SK-N-SH (cell line): ENCODE results near the gene C1QTNF4. TPM values are rescaled to one million over a fixed set of nuclear protein-coding genes. Genes with fewer than 3 reads are reported as not detected.
"Not testable (repeated sequence)": the region's sequence is repeated elsewhere in the genome, so short reads cannot be mapped to it uniquely, and the experiment has no call there.

Experiments used
- CTCF ChIA-PET: fragments of 300-600, 350-600 bp; formaldehyde crosslinking; extraction: SDS; loops from one replicate; lab custom pipeline; 2021; lab: Yijun Ruan, JAX
- POLR2A ChIA-PET: fragments of 350-600 bp; sonication (Branson Sonifier 250); formaldehyde crosslinking; extraction: SDS; loops from one replicate; lab custom pipeline; 2020; ENCODE audit warnings: antibody characterized with exemption, inconsistent platforms; lab: Yijun Ruan, JAX
- DNase-seq: peaks from one replicate; pipeline ENCODE4 v3.0.0; 2012
- H2AFZ ChIP-seq: fragments of 200-600 bp; sonication (generic); 2 replicates; pipeline ENCODE4 v1.8.1; 2016; ENCODE audit warnings: antibody characterized with exemption, mild to moderate bottlenecking, low read depth
- H3F3A ChIP-seq: fragments of 200-600 bp; sonication (generic); replicated peaks from 2 replicates; pipeline ENCODE3; 2016; ENCODE audit warnings: antibody characterized with exemption, mild to moderate bottlenecking; ENCODE audit not compliant: insufficient read depth
- H3K27ac ChIP-seq, 2 experiments: fragments of 200-500 bp in 1 of 2; fragments of 200-600 bp in 1 of 2; sonication (Bioruptor generic) in 1 of 2; sonication (generic), shearing (Covaris generic) in 1 of 2; 2 replicates each; pipeline versions ENCODE4 v1.5.1 to v1.6.1; 2014 to 2016; ENCODE audit warnings: low read depth in 2 of 2, inconsistent platforms in 1 of 2, low read length in 1 of 2, mild to moderate bottlenecking in 1 of 2, mixed read lengths in 1 of 2
- H3K27me3 ChIP-seq: fragments of 200-600 bp; sonication (generic), shearing (Covaris generic); 2 replicates; pipeline ENCODE4 v1.6.1; 2016; ENCODE audit warnings: mixed run types; ENCODE audit not compliant: insufficient read depth
- H3K36me3 ChIP-seq, 2 experiments: fragments of 200-500 bp in 1 of 2; fragments of 200-600 bp in 1 of 2; sonication (Bioruptor generic) in 1 of 2; sonication (generic) in 1 of 2; replicated peaks in 1 of 2; 2 replicates each; pipeline versions ENCODE3 to v1.5.1; 2014 to 2016; ENCODE audit warnings: low read length in 1 of 2, mild to moderate bottlenecking in 1 of 2; ENCODE audit not compliant: insufficient read depth in 2 of 2, control insufficient read depth in 1 of 2
- H3K4me1 ChIP-seq, 2 experiments: fragments of 200-500 bp in 1 of 2; fragments of 200-600 bp in 1 of 2; sonication (Bioruptor generic) in 1 of 2; sonication (generic), shearing (Covaris generic) in 1 of 2; 2 replicates each; pipeline versions ENCODE4 v1.5.1 to v1.6.1; 2014 to 2016; ENCODE audit warnings: low read depth in 1 of 2, low read length in 1 of 2, mixed run types in 1 of 2; ENCODE audit not compliant: insufficient read depth in 2 of 2, control insufficient read depth in 1 of 2
- H3K4me2 ChIP-seq: fragments of 200-600 bp; sonication (generic), shearing (Covaris generic); 2 replicates; pipeline ENCODE4 v1.6.1; 2017; ENCODE audit warnings: mixed run types
- H3K4me3 ChIP-seq, 2 experiments: fragments of 200-500 bp in 1 of 2; fragments of 200-600 bp in 1 of 2; sonication (Bioruptor generic) in 1 of 2; sonication (generic), shearing (Covaris generic) in 1 of 2; 2 replicates each; pipeline versions ENCODE4 v1.5.1 to v1.8.1; 2014 to 2016; ENCODE audit warnings: low read depth in 2 of 2, inconsistent platforms in 1 of 2, low read length in 1 of 2, mild to moderate bottlenecking in 1 of 2, mixed read lengths in 1 of 2, moderate library complexity in 1 of 2
- H3K79me2 ChIP-seq: fragments of 200-600 bp; sonication (generic); 2 replicates; pipeline ENCODE4 v1.8.1; 2017; ENCODE audit warnings: mild to moderate bottlenecking; ENCODE audit not compliant: insufficient read depth
- H3K9ac ChIP-seq: fragments of 200-600 bp; sonication (generic); 2 replicates; pipeline ENCODE4 v1.6.1; 2017; ENCODE audit warnings: mixed run types
- H3K9me2 ChIP-seq: fragments of 200-600 bp; sonication (generic); 2 replicates; pipeline ENCODE4 v1.6.1; 2017; ENCODE audit warnings: mixed run types
- H3K9me3 ChIP-seq: fragments of 200-600 bp; sonication (generic); 2 replicates; pipeline ENCODE4 v1.6.1; 2017; ENCODE audit warnings: mixed run types, mild to moderate bottlenecking, moderate library complexity
- H4K20me1 ChIP-seq: fragments of 200-600 bp; sonication (generic); 2 replicates; pipeline ENCODE4 v1.6.1; 2017; ENCODE audit warnings: mild to moderate bottlenecking, mixed run types; ENCODE audit not compliant: insufficient read depth
- FOSL2 ChIP-seq: IDR thresholded peaks from 2 replicates; pipeline ENCODE4 v1.4.0; 2012; ENCODE audit warnings: low read depth, mild to moderate bottlenecking, moderate library complexity, borderline replicate concordance
- FOXJ3 ChIP-seq: sonication (generic); formaldehyde crosslinking; IDR thresholded peaks from 2 replicates; pipeline ENCODE4 v1.5.1; 2020; ENCODE audit warnings: mild to moderate bottlenecking, missing genetic modification reagents
- MXI1 ChIP-seq: IDR thresholded peaks from 2 replicates; pipeline ENCODE4 v1.6.1; 2012; ENCODE audit warnings: mild to moderate bottlenecking, low read depth, low read length, improper control_type of control experiment
- NFIC ChIP-seq: IDR thresholded peaks from 2 replicates; pipeline ENCODE4 v1.4.0; 2012; ENCODE audit warnings: borderline replicate concordance
- WGBS: methylation state at CpG from one replicate; pipeline ENCODE4 v1.1.6; 2017; ENCODE audit warnings: low lambda C conversion rate; 5-methylcytosine and 5-hydroxymethylcytosine counted together
- polyA plus RNA-seq, 3 experiments: library from polyadenylated mRNA; depleted of rRNA; stranded (reverse); fragments of >200 nt; gene quantifications; 2 replicates each; pipeline ENCODE4 v1.2.3, GENCODE V29; 2012
- TF ChIP-seq, protein P1 (sequence below): IDR thresholded peaks from 2 replicates; pipeline ENCODE4 v1.4.0; 2012; ENCODE audit warnings: low read depth, borderline replicate concordance
- TF ChIP-seq, protein P2 (sequence below): fragments of 200-600 bp; sonication (generic); IDR thresholded peaks from 2 replicates; pipeline ENCODE4 v1.6.1; 2017; ENCODE audit warnings: antibody characterized with exemption, mild to moderate bottlenecking, moderate library complexity
- TF ChIP-seq, protein P3 (sequence below): IDR thresholded peaks from 2 replicates; pipeline ENCODE4 v1.6.1; 2012; ENCODE audit warnings: mild to moderate bottlenecking, low read depth, low read length, moderate library complexity

Gene C1QTNF4
- polyA plus RNA-seq, 1 of the 3 experiments (the other 2 are of a cell fraction) = 0.08 TPM

DNA sequence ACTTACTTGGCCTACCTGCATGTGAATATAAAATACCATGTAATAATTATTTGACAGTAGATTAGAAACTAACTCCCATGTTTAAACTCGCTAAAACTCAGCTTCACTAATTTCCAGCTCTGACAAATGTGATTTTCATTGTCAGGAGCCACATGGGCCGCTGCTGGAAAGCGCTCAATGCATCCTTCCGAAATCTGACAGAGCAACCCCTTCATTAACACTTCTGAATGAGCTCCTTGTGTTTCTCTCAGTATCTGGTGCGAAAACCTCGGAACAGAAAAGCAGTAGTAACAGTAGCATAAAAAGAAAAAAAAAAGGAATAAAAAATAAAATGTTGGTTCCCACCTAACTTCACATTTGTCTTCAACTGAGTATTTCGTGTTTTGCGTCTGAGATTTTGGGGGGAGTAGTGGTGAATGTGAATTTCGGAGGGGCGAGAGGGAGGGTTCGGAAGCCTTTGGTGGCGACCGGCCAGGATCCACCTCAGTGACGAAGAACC is 47.4 kb upstream of the C1QTNF4 start:
- H2AFZ ChIP-seq = peak overlapping the region; percentile 95
- H3K36me3 ChIP-seq = peaks cover 13 to 23% of the 10 kb centered on the region in 2 experiments
- peak overlapping the region; percentile 76 to 99 for H3K4me3 ChIP-seq
- H3K79me2 ChIP-seq = peaks cover 39% of the 10 kb centered on the region
- peak overlapping the region; percentile 83 for H3K4me2 ChIP-seq
- H3K9ac ChIP-seq = peak overlapping the region; percentile 95
- H3K4me1 ChIP-seq = peaks cover 0 to 19% of the 10 kb centered on the region in 2 experiments; a peak in 3 of 4 replicates
- H4K20me1 ChIP-seq = no peaks in the 10 kb centered on the region
- peak; percentile 23 for DNase-seq
- no peaks in the 10 kb centered on the region for H3F3A ChIP-seq
- H3K27ac ChIP-seq = peak overlapping the region; percentile 85 to 86
- ChIA-PET CTCF (no interaction called here), POLR2A (no interaction called here)
- TF ChIP-seq MXI1 (peak; percentile 86), FOXJ3 (no peak)
- H3K9me2 ChIP-seq = no peaks in the 10 kb centered on the region
- WGBS = 6% methylated on average over 13 of the region's 14 CpGs
- no peaks in the 10 kb centered on the region for H3K9me3 ChIP-seq
- H3K27me3 ChIP-seq = no peaks in the 10 kb centered on the region

DNA sequence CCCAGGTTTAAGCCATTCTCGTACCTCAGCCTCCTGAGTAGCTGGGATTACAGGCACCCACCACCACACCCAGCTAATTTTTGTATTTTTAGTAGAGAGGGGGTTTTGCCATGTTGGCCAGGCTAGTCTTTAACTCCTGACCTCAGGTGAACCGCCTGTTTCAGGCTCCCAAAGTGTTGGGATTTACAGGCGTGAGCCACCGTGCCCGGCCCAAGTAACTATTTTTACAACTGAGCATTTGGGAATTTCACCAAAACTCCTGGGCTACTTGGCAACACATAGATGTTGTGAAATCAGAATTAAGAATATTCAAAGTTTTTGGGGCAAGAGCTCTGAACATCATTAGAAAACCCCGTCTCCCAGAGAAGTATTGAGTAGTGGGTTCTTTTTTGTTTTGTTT is 46.3 kb upstream of the C1QTNF4 start:
- H2AFZ ChIP-seq, DNase-seq, H3K27me3 ChIP-seq, H3K9me2 ChIP-seq, H3K27ac ChIP-seq, POLR2A ChIA-PET, CTCF ChIA-PET, H4K20me1 ChIP-seq, H3K9me3 ChIP-seq, H3F3A ChIP-seq, H3K9ac ChIP-seq: not testable (repeated sequence)
- Histone ChIP-seq H3K4me1 (peaks cover 0 to 19% of the 10 kb centered on the region in 2 experiments; a peak in 3 of 4 replicates), H3K79me2 (peaks cover 39% of the 10 kb centered on the region), H3K36me3 (peaks cover 13 to 29% of the 10 kb centered on the region in 2 experiments), H3K4me3 (peak overlapping the region in 1 of 2 experiments; percentile 99; a peak in 1 of 4 replicates), H3K4me2 (peak overlapping the region; percentile 83; the same call in 1 of the 2 replicates)
- WGBS = 97% methylated on average over 6 of the region's 6 CpGs

DNA sequence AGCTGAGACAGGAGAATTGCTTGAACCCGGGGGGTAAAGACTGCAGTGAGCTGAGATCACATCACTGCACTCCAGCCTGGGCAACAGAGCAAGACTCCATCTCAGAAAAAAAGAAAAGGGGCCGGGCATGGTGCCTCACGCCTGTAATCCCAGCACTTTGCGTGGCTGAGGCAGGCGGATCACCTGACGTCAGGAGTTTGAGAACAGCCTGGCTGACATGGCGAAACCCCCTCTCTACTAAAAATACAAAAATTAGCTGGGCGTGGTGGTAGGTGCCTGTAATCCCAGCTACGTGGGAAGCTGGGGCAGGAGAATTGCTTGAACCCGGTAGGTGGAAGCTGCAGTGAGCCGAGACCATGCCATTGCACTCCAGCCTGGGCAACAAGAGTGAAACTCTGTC is 42.1 kb upstream of the C1QTNF4 start:
- peaks cover 30% of the 10 kb centered on the region for H3K79me2 ChIP-seq
- H3K4me3 ChIP-seq, H3K9me2 ChIP-seq, H3K27me3 ChIP-seq, H4K20me1 ChIP-seq, H2AFZ ChIP-seq, DNase-seq, H3F3A ChIP-seq, H3K4me2 ChIP-seq, H3K4me1 ChIP-seq, CTCF ChIA-PET, H3K9ac ChIP-seq, POLR2A ChIA-PET, H3K9me3 ChIP-seq, H3K27ac ChIP-seq: not testable (repeated sequence)
- 94% methylated on average over 11 of the region's 11 CpGs for WGBS
- peaks cover 27 to 60% of the 10 kb centered on the region in 2 experiments for H3K36me3 ChIP-seq

DNA sequence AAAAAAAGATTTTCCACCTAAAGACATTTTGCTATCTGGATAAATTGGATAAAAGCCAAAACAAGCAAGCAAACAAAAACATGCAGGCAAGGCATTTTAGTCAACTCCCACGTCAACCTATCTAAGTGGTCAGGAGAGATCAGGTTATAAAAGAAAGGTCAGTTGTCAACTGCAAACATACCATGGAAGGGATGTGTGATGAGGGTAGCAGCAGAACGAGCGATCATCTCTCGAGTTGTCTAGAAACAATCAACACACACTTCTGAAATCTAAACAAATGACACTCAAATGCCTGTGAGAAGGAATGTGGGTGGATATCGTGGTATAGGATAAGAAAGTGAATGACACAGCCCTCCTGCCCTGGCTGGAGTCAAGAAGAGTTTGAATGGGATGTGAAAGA is 37.3 kb upstream of the C1QTNF4 start:
- Histone ChIP-seq H3K36me3 (peaks cover 48 to 81% of the 10 kb centered on the region in 2 experiments), H3K4me1 (no peaks in the 10 kb centered on the region), H3K4me3 (no peak overlapping the region), H2AFZ (no peak overlapping the region), H3F3A (peaks cover 7% of the 10 kb centered on the region), H3K9me2 (no peaks in the 10 kb centered on the region), H3K9me3 (no peaks in the 10 kb centered on the region), H3K27ac (peak overlapping the region in 1 of 2 experiments; percentile 12; a peak in 2 of 4 replicates), H3K79me2 (no peaks in the 10 kb centered on the region), H3K9ac (no peak overlapping the region), H4K20me1 (no peaks in the 10 kb centered on the region), H3K4me2 (no peak overlapping the region), H3K27me3 (no peaks in the 10 kb centered on the region)
- CTCF ChIA-PET = interaction anchor here (1.6 kb wide), 1 partner anchor 14 kb away, joined by 5 read pairs; no protein-coding TSS in a partner anchor
- POLR2A ChIA-PET = no interaction called here
- WGBS = 81% methylated on average over 5 of the region's 5 CpGs
- DNase-seq = no peak
- TF ChIP-seq FOSL2 = no peak
- TF ChIP-seq, protein P1, sequence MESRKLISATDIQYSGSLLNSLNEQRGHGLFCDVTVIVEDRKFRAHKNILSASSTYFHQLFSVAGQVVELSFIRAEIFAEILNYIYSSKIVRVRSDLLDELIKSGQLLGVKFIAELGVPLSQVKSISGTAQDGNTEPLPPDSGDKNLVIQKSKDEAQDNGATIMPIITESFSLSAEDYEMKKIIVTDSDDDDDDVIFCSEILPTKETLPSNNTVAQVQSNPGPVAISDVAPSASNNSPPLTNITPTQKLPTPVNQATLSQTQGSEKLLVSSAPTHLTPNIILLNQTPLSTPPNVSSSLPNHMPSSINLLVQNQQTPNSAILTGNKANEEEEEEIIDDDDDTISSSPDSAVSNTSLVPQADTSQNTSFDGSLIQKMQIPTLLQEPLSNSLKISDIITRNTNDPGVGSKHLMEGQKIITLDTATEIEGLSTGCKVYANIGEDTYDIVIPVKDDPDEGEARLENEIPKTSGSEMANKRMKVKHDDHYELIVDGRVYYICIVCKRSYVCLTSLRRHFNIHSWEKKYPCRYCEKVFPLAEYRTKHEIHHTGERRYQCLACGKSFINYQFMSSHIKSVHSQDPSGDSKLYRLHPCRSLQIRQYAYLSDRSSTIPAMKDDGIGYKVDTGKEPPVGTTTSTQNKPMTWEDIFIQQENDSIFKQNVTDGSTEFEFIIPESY = no peak
- TF ChIP-seq NFIC = no peak
- TF ChIP-seq, protein P2, sequence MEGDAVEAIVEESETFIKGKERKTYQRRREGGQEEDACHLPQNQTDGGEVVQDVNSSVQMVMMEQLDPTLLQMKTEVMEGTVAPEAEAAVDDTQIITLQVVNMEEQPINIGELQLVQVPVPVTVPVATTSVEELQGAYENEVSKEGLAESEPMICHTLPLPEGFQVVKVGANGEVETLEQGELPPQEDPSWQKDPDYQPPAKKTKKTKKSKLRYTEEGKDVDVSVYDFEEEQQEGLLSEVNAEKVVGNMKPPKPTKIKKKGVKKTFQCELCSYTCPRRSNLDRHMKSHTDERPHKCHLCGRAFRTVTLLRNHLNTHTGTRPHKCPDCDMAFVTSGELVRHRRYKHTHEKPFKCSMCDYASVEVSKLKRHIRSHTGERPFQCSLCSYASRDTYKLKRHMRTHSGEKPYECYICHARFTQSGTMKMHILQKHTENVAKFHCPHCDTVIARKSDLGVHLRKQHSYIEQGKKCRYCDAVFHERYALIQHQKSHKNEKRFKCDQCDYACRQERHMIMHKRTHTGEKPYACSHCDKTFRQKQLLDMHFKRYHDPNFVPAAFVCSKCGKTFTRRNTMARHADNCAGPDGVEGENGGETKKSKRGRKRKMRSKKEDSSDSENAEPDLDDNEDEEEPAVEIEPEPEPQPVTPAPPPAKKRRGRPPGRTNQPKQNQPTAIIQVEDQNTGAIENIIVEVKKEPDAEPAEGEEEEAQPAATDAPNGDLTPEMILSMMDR = no peak
- TF ChIP-seq, protein P3, sequence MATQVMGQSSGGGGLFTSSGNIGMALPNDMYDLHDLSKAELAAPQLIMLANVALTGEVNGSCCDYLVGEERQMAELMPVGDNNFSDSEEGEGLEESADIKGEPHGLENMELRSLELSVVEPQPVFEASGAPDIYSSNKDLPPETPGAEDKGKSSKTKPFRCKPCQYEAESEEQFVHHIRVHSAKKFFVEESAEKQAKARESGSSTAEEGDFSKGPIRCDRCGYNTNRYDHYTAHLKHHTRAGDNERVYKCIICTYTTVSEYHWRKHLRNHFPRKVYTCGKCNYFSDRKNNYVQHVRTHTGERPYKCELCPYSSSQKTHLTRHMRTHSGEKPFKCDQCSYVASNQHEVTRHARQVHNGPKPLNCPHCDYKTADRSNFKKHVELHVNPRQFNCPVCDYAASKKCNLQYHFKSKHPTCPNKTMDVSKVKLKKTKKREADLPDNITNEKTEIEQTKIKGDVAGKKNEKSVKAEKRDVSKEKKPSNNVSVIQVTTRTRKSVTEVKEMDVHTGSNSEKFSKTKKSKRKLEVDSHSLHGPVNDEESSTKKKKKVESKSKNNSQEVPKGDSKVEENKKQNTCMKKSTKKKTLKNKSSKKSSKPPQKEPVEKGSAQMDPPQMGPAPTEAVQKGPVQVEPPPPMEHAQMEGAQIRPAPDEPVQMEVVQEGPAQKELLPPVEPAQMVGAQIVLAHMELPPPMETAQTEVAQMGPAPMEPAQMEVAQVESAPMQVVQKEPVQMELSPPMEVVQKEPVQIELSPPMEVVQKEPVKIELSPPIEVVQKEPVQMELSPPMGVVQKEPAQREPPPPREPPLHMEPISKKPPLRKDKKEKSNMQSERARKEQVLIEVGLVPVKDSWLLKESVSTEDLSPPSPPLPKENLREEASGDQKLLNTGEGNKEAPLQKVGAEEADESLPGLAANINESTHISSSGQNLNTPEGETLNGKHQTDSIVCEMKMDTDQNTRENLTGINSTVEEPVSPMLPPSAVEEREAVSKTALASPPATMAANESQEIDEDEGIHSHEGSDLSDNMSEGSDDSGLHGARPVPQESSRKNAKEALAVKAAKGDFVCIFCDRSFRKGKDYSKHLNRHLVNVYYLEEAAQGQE = no peak
